Measurements from ENCODE around the gene IL2RA. TPM values are rescaled to one million over a fixed set of nuclear protein-coding genes. Genes with fewer than 3 reads are reported as not detected.

Gene IL2RA
- total and polyA plus RNA-seq, 9 of the 15 experiments (the other 6 are each of a cell fraction or from before 2014, with no cell fraction given) = 0.95 TPM; not detected in 8

GRCh38 chr10:6013413-6014192 is 48.6 kb downstream of the IL2RA start (continued):
- no peak for TF ChIP-seq RNF219 (CRISPR knock-in tag; IDR thresholded peaks at IDR 0.05)
- TF ChIP-seq ATF3 (IDR thresholded peaks at IDR 0.05) = peak; percentile 49
- TF ChIP-seq ATF3 (CRISPR knock-in tag; conservative IDR thresholded peaks at IDR 0.05) = no peak
- TF ChIP-seq L3MBTL2 (IDR thresholded peaks at IDR 0.05) = no peak
- TF ChIP-seq ZNF740 (CRISPR knock-in tag; IDR thresholded peaks at IDR 0.05) = no peak
- TF ChIP-seq ZNF740 (tag; IDR thresholded peaks at IDR 0.05) = no peak
- no peak for TF ChIP-seq CEBPB (tag; IDR thresholded peaks at IDR 0.05)
- no peak for TF ChIP-seq STAT5A (IDR thresholded peaks at IDR 0.05; ENCODE audit: borderline replicate concordance, low read length)
- no peak for TF ChIP-seq DLX4 (CRISPR knock-in tag; IDR thresholded peaks at IDR 0.05)
